Liver (tissue), 3 donors: Measurements from ENCODE around the gene PHLDA2.

ENCODE experiments used
- ATF3 ChIP-seq: IDR thresholded peaks from 2 replicates; pipeline ENCODE4 v1.6.1; 2016; ENCODE audit warnings: antibody characterized with exemption
- CTCF ChIP-seq: fragments of 150-350 bp; IDR thresholded peaks from 2 replicates; pipeline ENCODE4 v1.5.1; 2017; ENCODE audit warnings: improper control_type of control experiment, low read depth, low read length; ENCODE audit not compliant: missing input control
- EGR1 ChIP-seq, 2 donors: IDR thresholded peaks; 2 replicates each; pipeline ENCODE4 v1.6.1; 2016 to 2018; ENCODE audit warnings: antibody characterized with exemption in 2 of 2, low read depth in 2 of 2
- FOXA1 ChIP-seq: IDR thresholded peaks from 2 replicates; pipeline ENCODE4 v1.6.1; 2016; ENCODE audit warnings: antibody characterized with exemption
- MAX ChIP-seq: IDR thresholded peaks from 2 replicates; pipeline ENCODE4 v1.6.1; 2016; ENCODE audit warnings: antibody characterized with exemption
- RAD21 ChIP-seq, 2 donors: IDR thresholded peaks; 2 replicates each; pipeline ENCODE4 v1.6.1; 2016; ENCODE audit warnings: antibody characterized with exemption in 2 of 2, mild to moderate bottlenecking in 2 of 2
- REST ChIP-seq: IDR thresholded peaks from 2 replicates; pipeline ENCODE4 v1.6.1; 2016; ENCODE audit warnings: antibody characterized with exemption, mild to moderate bottlenecking
- RXRA ChIP-seq, 2 donors: IDR thresholded peaks; 2 replicates each; pipeline ENCODE4 v1.6.1; 2017 to 2018; ENCODE audit warnings: antibody characterized with exemption in 2 of 2, mild to moderate bottlenecking in 1 of 2
- TAF1 ChIP-seq: conservative IDR thresholded peaks from 2 replicates; pipeline ENCODE4 v1.6.1; 2016; ENCODE audit warnings: antibody characterized with exemption, mild to moderate bottlenecking
- YY1 ChIP-seq: IDR thresholded peaks from 2 replicates; pipeline ENCODE4 v1.6.1; 2016; ENCODE audit warnings: antibody characterized with exemption, mild to moderate bottlenecking
- ZBTB33 ChIP-seq: IDR thresholded peaks from 2 replicates; pipeline ENCODE4 v1.6.1; 2016; ENCODE audit warnings: antibody characterized with exemption
- donor health status: healthy.
- donor health status: healthy.

GRCh38 chr11:2930704-2931419 is 1.6 kb upstream of the PHLDA2 start:
- no peak for TF ChIP-seq FOXA1
- peak; percentile 78 for TF ChIP-seq CTCF
- TF ChIP-seq MAX, result no peak
- TF ChIP-seq REST, result no peak
- peak; percentile 89 to 91 for TF ChIP-seq RAD21 (IDR thresholded peaks at IDR 0.05)
- peak in 1 of 2 donors; percentile 36 for TF ChIP-seq RXRA (IDR thresholded peaks at IDR 0.05)
- TF ChIP-seq YY1, result no peak
- TF ChIP-seq ATF3, result no peak
- no peak for TF ChIP-seq TAF1
- TF ChIP-seq EGR1 (IDR thresholded peaks at IDR 0.05; ENCODE audit: low read depth in 2 of 2), result no peak
- no peak for TF ChIP-seq ZBTB33
